Epithelial cell of esophagus (primary cell): ENCODE results near the gene SEC63.
A peak's percentile ranks its signal among the peaks of the same experiment; 100 is the strongest.
"Not testable (repeated sequence)": the region's sequence is repeated elsewhere in the genome, so short reads cannot be mapped to it uniquely, and the experiment has no call there.

Experiments used
- DNase-seq: peaks from one replicate; pipeline ENCODE4 v3.0.0; 2010; ENCODE audit warnings: low read depth
- H3K4me3 ChIP-seq: 2 replicates; pipeline ENCODE4 v1.5.1; 2011; ENCODE audit warnings: mild to moderate bottlenecking, low read length, control low read depth
- TF ChIP-seq, protein P1 (sequence below): IDR thresholded peaks from 2 replicates; pipeline ENCODE4 v1.5.1; 2011; ENCODE audit warnings: low read depth, mild to moderate bottlenecking, low read length, control low read depth, inconsistent platforms; ENCODE audit not compliant: insufficient read depth; ENCODE audit errors: missing control alignments

SEC63 gene

DNA sequence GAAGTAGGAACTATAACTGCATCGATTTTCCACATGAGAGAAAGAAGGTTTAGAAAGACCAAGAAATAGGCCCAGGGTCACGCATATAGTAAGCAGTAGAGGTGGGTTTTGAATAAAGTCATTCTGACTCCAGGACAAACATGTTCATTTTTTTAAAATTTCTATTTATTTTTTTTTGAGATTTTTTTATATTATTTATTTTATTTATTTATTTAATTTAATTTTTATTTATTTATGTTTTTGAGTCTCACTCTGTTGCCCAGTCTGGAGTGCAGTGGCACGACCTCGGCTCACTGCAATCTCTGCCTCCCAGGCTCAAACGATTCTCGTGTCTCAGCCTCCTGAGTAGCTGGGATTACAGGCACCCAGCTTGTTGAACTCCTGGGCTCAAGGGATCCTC lies 13.2 kb upstream of the SEC63 start:
- TF ChIP-seq, protein P1, sequence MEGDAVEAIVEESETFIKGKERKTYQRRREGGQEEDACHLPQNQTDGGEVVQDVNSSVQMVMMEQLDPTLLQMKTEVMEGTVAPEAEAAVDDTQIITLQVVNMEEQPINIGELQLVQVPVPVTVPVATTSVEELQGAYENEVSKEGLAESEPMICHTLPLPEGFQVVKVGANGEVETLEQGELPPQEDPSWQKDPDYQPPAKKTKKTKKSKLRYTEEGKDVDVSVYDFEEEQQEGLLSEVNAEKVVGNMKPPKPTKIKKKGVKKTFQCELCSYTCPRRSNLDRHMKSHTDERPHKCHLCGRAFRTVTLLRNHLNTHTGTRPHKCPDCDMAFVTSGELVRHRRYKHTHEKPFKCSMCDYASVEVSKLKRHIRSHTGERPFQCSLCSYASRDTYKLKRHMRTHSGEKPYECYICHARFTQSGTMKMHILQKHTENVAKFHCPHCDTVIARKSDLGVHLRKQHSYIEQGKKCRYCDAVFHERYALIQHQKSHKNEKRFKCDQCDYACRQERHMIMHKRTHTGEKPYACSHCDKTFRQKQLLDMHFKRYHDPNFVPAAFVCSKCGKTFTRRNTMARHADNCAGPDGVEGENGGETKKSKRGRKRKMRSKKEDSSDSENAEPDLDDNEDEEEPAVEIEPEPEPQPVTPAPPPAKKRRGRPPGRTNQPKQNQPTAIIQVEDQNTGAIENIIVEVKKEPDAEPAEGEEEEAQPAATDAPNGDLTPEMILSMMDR: no peak
- no peak for DNase-seq
- no peak overlapping the region for H3K4me3 ChIP-seq

DNA sequence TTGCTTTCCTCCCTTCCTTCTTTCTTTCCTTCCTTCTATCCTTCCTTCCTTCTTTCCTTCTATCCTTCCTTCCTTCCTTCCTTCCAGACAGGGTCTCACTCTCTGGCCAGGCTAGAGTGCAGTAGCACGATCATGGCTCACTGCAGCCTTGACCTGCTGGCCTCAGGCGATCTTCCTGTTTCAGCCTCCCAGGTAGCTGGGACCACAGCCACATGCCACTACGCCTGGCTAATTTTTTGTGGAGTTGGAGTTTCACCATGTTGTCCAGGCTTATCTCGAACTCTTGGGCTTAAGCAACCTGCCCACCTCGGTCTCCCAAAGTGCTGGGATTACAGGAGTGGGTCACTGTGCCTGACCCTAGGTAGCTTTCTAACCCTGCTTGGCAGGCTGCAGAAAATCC lies 12.2 kb upstream of the SEC63 start:
- no peak overlapping the region for H3K4me3 ChIP-seq
- no peak for DNase-seq

GRCh38 chr6:107968081-107968480 lies 10.1 kb upstream of the SEC63 start:
- TF ChIP-seq, protein P1: no peak
- H3K4me3 ChIP-seq: no peak overlapping the region
- DNase-seq: no peak

More for the DNA sequence above, 12.2 kb upstream of the SEC63 start:
- TF ChIP-seq, protein P1: no peak

DNA sequence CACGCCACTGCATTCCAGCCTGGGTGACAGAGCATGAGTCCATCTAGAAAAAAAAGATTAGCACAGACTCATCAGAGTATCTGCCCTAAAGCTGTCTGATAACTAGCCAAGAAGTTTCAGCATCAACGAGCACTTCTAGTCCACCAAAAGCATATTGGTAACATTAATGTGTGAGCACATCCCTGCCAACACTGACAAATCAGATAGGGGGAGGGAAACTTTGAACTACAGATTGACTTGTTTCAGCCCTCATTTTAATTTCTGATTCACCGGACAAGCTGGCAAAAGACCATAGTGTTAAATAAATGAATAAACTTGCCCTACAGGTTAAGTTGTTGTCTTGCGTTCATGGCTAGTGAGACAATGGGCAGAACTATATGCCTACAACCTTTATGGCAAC lies 7.7 kb upstream of the SEC63 start:
- DNase-seq: peak; percentile 97
- TF ChIP-seq, protein P1: no peak

GRCh38 chr6:107962723-107963122 lies 4.7 kb upstream of the SEC63 start:
- TF ChIP-seq, protein P1: no peak
- H3K4me3 ChIP-seq: no peak overlapping the region
- no peak for DNase-seq

More for the DNA sequence above, 7.7 kb upstream of the SEC63 start:
- no peak overlapping the region for H3K4me3 ChIP-seq

DNA sequence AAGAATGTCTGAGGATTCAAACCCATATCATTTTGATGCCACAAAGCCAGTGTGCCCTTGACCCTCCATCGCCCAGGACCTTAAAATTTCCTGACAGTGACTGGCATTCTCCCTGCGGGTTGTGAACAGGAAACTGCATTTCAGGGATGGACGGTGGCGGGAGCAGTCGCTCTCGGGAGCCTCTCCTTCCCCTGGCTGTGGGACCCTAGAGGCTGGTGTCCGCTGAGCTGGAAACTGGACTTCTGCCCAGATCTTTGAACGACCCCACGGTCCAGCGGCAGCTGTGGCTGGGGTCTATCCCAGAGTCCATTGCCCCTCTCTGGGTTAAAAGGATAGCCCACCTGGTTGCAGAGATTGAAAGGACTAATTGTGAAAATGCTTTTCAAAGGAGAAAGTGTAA lies 1.4 kb upstream of the SEC63 start:
- H3K4me3 ChIP-seq: no peak overlapping the region
- DNase-seq: no peak
- TF ChIP-seq, protein P1: no peak

- peak overlapping the region; percentile 68 for H3K4me3 ChIP-seq
These were observed 818 bp upstream of the SEC63 start for GRCh38 chr6:107958689-107959362.

More at GRCh38 chr6:107958689-107959362, 818 bp upstream of the SEC63 start:
- DNase-seq: not testable (repeated sequence)
